HEK293 (cell line): ENCODE results near the gene CADM1.

ENCODE experiments used
- CTCF ChIA-PET: fragments of 350-600 bp; formaldehyde crosslinking; extraction: SDS; loops from one replicate; lab custom pipeline; 2021; ENCODE audit warnings: antibody characterized with exemption; lab: Yijun Ruan, JAX
- POLR2A ChIA-PET: fragments of 300-600 bp; formaldehyde crosslinking; extraction: SDS; loops from one replicate; lab custom pipeline; 2020; ENCODE audit warnings: antibody characterized with exemption, inconsistent platforms; lab: Yijun Ruan, JAX
- H3K27ac ChIP-seq: fragments of 200-500 bp; sonication (Bioruptor generic); 2 replicates; pipeline ENCODE4 v1.5.1; 2014; ENCODE audit warnings: low read depth, low read length, control low read depth, inconsistent platforms; ENCODE audit errors: extremely low read depth
- H3K36me3 ChIP-seq, 2 experiments: fragments of 200-500 bp in 1 of 2; sonication (Bioruptor generic) in 1 of 2; 1 replicate in 1 of 2; 2 replicates in 1 of 2; pipeline ENCODE4 v1.5.1; 2014 to 2017; ENCODE audit warnings: inconsistent platforms in 2 of 2, low read length in 2 of 2; ENCODE audit not compliant: control insufficient read depth in 2 of 2, insufficient read depth in 1 of 2
- H3K4me1 ChIP-seq: fragments of 200-500 bp; sonication (Bioruptor generic); 2 replicates; pipeline ENCODE4 v1.5.1; 2014; ENCODE audit warnings: mild to moderate bottlenecking, low read length, inconsistent platforms; ENCODE audit not compliant: control insufficient read depth, insufficient read depth
- H3K4me3 ChIP-seq: 2 replicates; pipeline ENCODE4 v1.5.1; 2011; ENCODE audit warnings: low read depth, mild to moderate bottlenecking, control low read depth, low read length, moderate library complexity
- H3K9me3 ChIP-seq: fragments of 200-500 bp; sonication (Bioruptor generic); 2 replicates; pipeline ENCODE4 v1.5.1; 2014; ENCODE audit warnings: low read depth, low read length, inconsistent platforms; ENCODE audit not compliant: control insufficient read depth, insufficient read depth
- BCL11B ChIP-seq: fragments of 450-650 bp; formaldehyde crosslinking; IDR thresholded peaks from 2 replicates; pipeline ENCODE4 v1.5.1; 2016; ENCODE audit warnings: low read depth, missing biosample characterization, missing genetic modification characterization
- GLIS2 ChIP-seq: fragments of 450-650 bp; formaldehyde crosslinking; IDR thresholded peaks from 2 replicates; pipeline ENCODE4 v1.5.1; 2016; ENCODE audit warnings: missing biosample characterization, missing genetic modification characterization
- PBX3 ChIP-seq: sonication (generic); formaldehyde crosslinking; IDR thresholded peaks from 2 replicates; pipeline ENCODE4 v1.8.1; 2022; ENCODE audit warnings: mild to moderate bottlenecking, moderate library complexity, missing genetic modification reagents
- PRDM10 ChIP-seq: fragments of 450-650 bp; formaldehyde crosslinking; IDR thresholded peaks from 2 replicates; pipeline ENCODE4 v1.5.1; 2016; ENCODE audit warnings: missing biosample characterization, missing genetic modification characterization
- PRDM2 ChIP-seq: fragments of 450-650 bp; formaldehyde crosslinking; IDR thresholded peaks from 2 replicates; pipeline ENCODE4 v1.5.1; 2016; ENCODE audit warnings: missing biosample characterization, missing genetic modification characterization, borderline replicate concordance
- ZBTB11 ChIP-seq: fragments of 450-650 bp; formaldehyde crosslinking; conservative IDR thresholded peaks from 2 replicates; pipeline ENCODE4 v1.5.1; 2016; ENCODE audit warnings: low read depth, missing biosample characterization, missing genetic modification characterization
- ZNF174 ChIP-seq: fragments of 450-650 bp; formaldehyde crosslinking; IDR thresholded peaks from 2 replicates; pipeline ENCODE4 v1.5.0; 2017; ENCODE audit warnings: missing biosample characterization, mild to moderate bottlenecking, missing genetic modification characterization
- ZNF184 ChIP-seq: fragments of 450-650 bp; IDR thresholded peaks from 2 replicates; pipeline ENCODE4 v1.5.1; 2018; ENCODE audit warnings: missing biosample characterization, mild to moderate bottlenecking, missing genetic modification characterization
- ZNF211 ChIP-seq: fragments of 450-650 bp; formaldehyde crosslinking; IDR thresholded peaks from 2 replicates; pipeline ENCODE4 v1.5.1; 2016; ENCODE audit warnings: low read depth, missing biosample characterization, missing genetic modification characterization
- ZNF302 ChIP-seq: fragments of 450-650 bp; formaldehyde crosslinking; IDR thresholded peaks from 2 replicates; pipeline ENCODE4 v1.5.1; 2016; ENCODE audit warnings: missing biosample characterization, missing genetic modification characterization, low read depth
- ZNF341 ChIP-seq: fragments of 450-650 bp; formaldehyde crosslinking; IDR thresholded peaks from 2 replicates; pipeline ENCODE4; 2016; ENCODE audit warnings: low read depth, missing biosample characterization, missing genetic modification characterization
- ZNF529 ChIP-seq: fragments of 450-650 bp; formaldehyde crosslinking; IDR thresholded peaks from 2 replicates; pipeline ENCODE4 v1.5.1; 2017; ENCODE audit warnings: missing genetic modification characterization, missing biosample characterization; ENCODE audit not compliant: insufficient replicate concordance
- ZNF600 ChIP-seq: fragments of 450-650 bp; formaldehyde crosslinking; IDR thresholded peaks from 2 replicates; pipeline ENCODE4 v1.5.1; 2016; ENCODE audit warnings: missing biosample characterization, missing genetic modification characterization
- ZNF645 ChIP-seq: fragments of 450-650 bp; formaldehyde crosslinking; IDR thresholded peaks from 2 replicates; pipeline ENCODE4; 2016; ENCODE audit warnings: missing biosample characterization, missing genetic modification characterization
- ZNF704 ChIP-seq: fragments of 450-650 bp; formaldehyde crosslinking; IDR thresholded peaks from 2 replicates; pipeline ENCODE4 v1.5.1; 2016; ENCODE audit warnings: missing biosample characterization, missing genetic modification characterization
- ZNF776 ChIP-seq: fragments of 450-650 bp; formaldehyde crosslinking; IDR thresholded peaks from 2 replicates; pipeline ENCODE4 v1.5.0; 2017; ENCODE audit warnings: missing biosample characterization, missing genetic modification characterization, borderline replicate concordance
- ZNF843 ChIP-seq: fragments of 450-650 bp; formaldehyde crosslinking; IDR thresholded peaks from 2 replicates; pipeline ENCODE4 v1.5.1; 2016; ENCODE audit warnings: missing biosample characterization, missing genetic modification characterization

CADM1 gene

GRCh38 chr11:115455613-115456012 lies 48.6 kb downstream of the CADM1 start:
- no peak overlapping the region for H3K4me3 ChIP-seq
- TF ChIP-seq ZNF211 (tag by site-specific recombination) (no peak), PBX3 (CRISPR knock-in tag) (no peak), ZNF341 (no peak), ZNF776 (tag by site-specific recombination) (no peak), ZNF645 (no peak)
- H3K9me3 ChIP-seq = no peaks in the 10 kb centered on the region
- ChIA-PET POLR2A (no interaction called here), CTCF (no interaction called here)
- no peaks in the 10 kb centered on the region for H3K36me3 ChIP-seq
- H3K27ac ChIP-seq = no peak overlapping the region
- peaks cover 5% of the 10 kb centered on the region for H3K4me1 ChIP-seq

- peaks cover 5% of the 10 kb centered on the region for H3K4me1 ChIP-seq
- H3K27ac ChIP-seq = no peak overlapping the region
- TF ChIP-seq PRDM2 (tag by site-specific recombination) (no peak), ZNF302 (tag by site-specific recombination) (no peak), ZNF600 (no peak), ZNF184 (no peak), PRDM10 (tag by site-specific recombination) (no peak), ZNF704 (tag by site-specific recombination) (no peak), ZNF529 (tag by site-specific recombination) (no peak), ZNF174 (no peak), BCL11B (tag by site-specific recombination) (no peak), ZBTB11 (tag by site-specific recombination) (no peak), GLIS2 (tag by site-specific recombination) (no peak), ZNF843 (tag by site-specific recombination) (no peak)
- no peak overlapping the region for H3K4me3 ChIP-seq
- ChIA-PET CTCF (interaction anchor here (0.7 to 1.1 kb wide), 2 partner anchors 12 to 82 kb away, joined by 3 to 4 read pairs; no protein-coding TSS in a partner anchor), POLR2A (interaction anchor here (1.1 to 1.6 kb wide), 2 partner anchors 34 to 153 kb away, joined by 3 to 4 read pairs; no protein-coding TSS in a partner anchor)
- H3K9me3 ChIP-seq = no peaks in the 10 kb centered on the region
- no peaks in the 10 kb centered on the region for H3K36me3 ChIP-seq
Measured at GRCh38 chr11:115454525-115454924, 49.7 kb downstream of the CADM1 start.
